Subcutaneous abdominal adipose tissue (tissue), 5 donors: ENCODE measurements around the gene UBE4B.

Source experiments
- H3K27ac ChIP-seq: one replicate; pipeline ENCODE4 v1.7.0; 2013; ENCODE audit warnings: low read depth, mild to moderate bottlenecking, inconsistent platforms, low read length, moderate library complexity
- H3K27me3 ChIP-seq, 5 donors: one replicate each; pipeline ENCODE4 v1.7.0; 2013; ENCODE audit warnings: low read length in 5 of 5, inconsistent platforms in 1 of 5; ENCODE audit not compliant: control insufficient read depth in 5 of 5, insufficient read depth in 4 of 5
- H3K36me3 ChIP-seq, 5 donors: one replicate each; pipeline ENCODE4 v1.7.0; 2013; ENCODE audit warnings: low read length in 5 of 5; ENCODE audit not compliant: control insufficient read depth in 5 of 5, insufficient read depth in 5 of 5
- H3K4me1 ChIP-seq, 5 donors: one replicate each; pipeline ENCODE4 v1.7.0; 2013; ENCODE audit warnings: low read length in 5 of 5, mild to moderate bottlenecking in 3 of 5, moderate library complexity in 1 of 5; ENCODE audit not compliant: control insufficient read depth in 5 of 5, insufficient read depth in 5 of 5
- H3K4me3 ChIP-seq, 5 donors: one replicate each; pipeline ENCODE4 v1.7.0; 2013; ENCODE audit warnings: low read length in 5 of 5, low read depth in 1 of 5
- H3K9ac ChIP-seq, 5 donors: one replicate each; pipeline ENCODE4 v1.7.0; 2013; ENCODE audit warnings: low read length in 5 of 5, mild to moderate bottlenecking in 4 of 5, moderate library complexity in 3 of 5
- H3K9me3 ChIP-seq, 5 donors: one replicate each; pipeline ENCODE4 v1.7.0; 2013; ENCODE audit warnings: low read length in 5 of 5; ENCODE audit not compliant: control insufficient read depth in 5 of 5
- donor health status: healthy.
- donor health status: healthy.
- donor health status: healthy.
- donor health status: healthy.
- donor health status: healthy.

UBE4B gene

DNA sequence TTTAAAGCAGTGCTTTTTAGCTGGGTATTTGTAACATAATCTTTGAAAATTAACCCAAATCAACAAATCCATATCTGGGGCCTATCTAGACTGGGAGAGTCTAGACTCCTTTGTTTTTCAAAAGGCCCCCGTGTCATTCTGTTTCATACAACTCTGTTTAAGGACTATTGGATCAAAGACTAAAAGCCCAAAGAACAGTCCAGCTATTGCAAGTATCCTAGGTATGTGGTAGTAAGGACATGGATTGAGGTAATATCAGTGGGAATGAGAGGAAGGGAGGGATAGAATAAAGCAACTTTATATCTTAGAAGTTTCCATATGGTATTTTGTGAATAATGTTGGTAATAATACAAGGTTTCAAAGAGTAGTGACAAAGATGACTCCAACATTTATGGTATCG lies 195.8 kb downstream of the UBE4B start:
- no peak overlapping the region for H3K27ac ChIP-seq
- H3K9me3 ChIP-seq, result no peaks in the 10 kb centered on the region
- no peak overlapping the region for H3K4me3 ChIP-seq
- H3K27me3 ChIP-seq, result no peaks in the 10 kb centered on the region
- no peaks in the 10 kb centered on the region for H3K36me3 ChIP-seq
- peaks cover 0 to 13% (median 8%) of the 10 kb centered on the region in 5 donors for H3K4me1 ChIP-seq
- H3K9ac ChIP-seq, result peak overlapping the region in 1 of 5 donors; percentile 6

DNA sequence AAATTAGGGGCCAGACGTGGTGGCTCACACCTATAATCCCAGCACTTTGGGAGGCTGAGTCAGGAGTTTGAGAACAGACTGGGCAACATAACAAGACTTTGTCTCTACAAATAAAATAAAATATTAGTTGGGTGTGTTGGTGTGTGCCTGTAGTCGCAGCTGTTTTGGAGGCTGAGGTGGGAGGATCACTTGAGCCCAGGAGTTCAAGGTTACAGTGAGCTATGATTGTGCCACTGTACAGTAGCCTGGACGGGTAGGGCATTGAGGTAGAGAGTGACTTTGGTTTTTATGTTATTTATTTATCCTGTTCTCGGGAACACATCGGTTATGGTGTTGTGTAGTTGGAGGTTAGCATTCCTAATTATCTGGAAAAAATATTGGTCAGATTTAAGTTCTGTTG lies 197.1 kb downstream of the UBE4B start:
- H3K27ac ChIP-seq, result no peak overlapping the region
- H3K36me3 ChIP-seq, result peaks cover 0 to 9% (median 2%) of the 10 kb centered on the region in 5 donors
- no peaks in the 10 kb centered on the region for H3K27me3 ChIP-seq
- H3K4me3 ChIP-seq, result no peak overlapping the region
- no peak overlapping the region for H3K9ac ChIP-seq
- H3K9me3 ChIP-seq, result no peaks in the 10 kb centered on the region
- peaks cover 0 to 13% (median 6%) of the 10 kb centered on the region in 5 donors for H3K4me1 ChIP-seq
